Chondrocyte (in vitro differentiated cells): ENCODE results near the gene UBE2L5. TPM values are rescaled to one million over a fixed set of nuclear protein-coding genes. Genes with fewer than 3 reads are reported as not detected.

Experiments used
- DNase-seq: peaks from one replicate; pipeline ENCODE4 v3.0.0; 2021; ENCODE audit warnings: mixed read lengths, low spot score
- H3K27ac Mint-ChIP-seq: one replicate; pipeline ENCODE4 v1.8.0; 2021; ENCODE audit warnings: mild to moderate bottlenecking, moderate library complexity, mixed read lengths; ENCODE audit not compliant: unreplicated experiment
- H3K27me3 Mint-ChIP-seq: 2 replicates; pipeline ENCODE4 v1.8.0; 2021; ENCODE audit warnings: low read depth, mixed read lengths
- H3K36me3 Mint-ChIP-seq: 2 replicates; pipeline ENCODE4 v1.8.0; 2021; ENCODE audit warnings: low read depth, mixed read lengths
- H3K4me1 Mint-ChIP-seq: 2 replicates; pipeline ENCODE4 v1.8.0; 2021; ENCODE audit warnings: low read depth, mild to moderate bottlenecking, mixed read lengths
- H3K4me3 Mint-ChIP-seq: one replicate; pipeline ENCODE4 v1.8.0; 2021; ENCODE audit warnings: mild to moderate bottlenecking, moderate library complexity, mixed read lengths; ENCODE audit not compliant: unreplicated experiment
- H3K9me3 Mint-ChIP-seq: 2 replicates; pipeline ENCODE4 v1.8.0; 2021; ENCODE audit warnings: low read depth, mixed read lengths
- total RNA-seq: library from RNA; stranded (reverse); gene quantifications from 3 replicates; pipeline ENCODE4 v1.2.1, GENCODE V29; 2021
- TF ChIP-seq, protein P1 (sequence below): fragments of 200-600 bp; sonication (generic); IDR thresholded peaks from 2 replicates; pipeline ENCODE4 v1.5.0; 2021; ENCODE audit warnings: antibody characterized with exemption, mild to moderate bottlenecking, moderate library complexity

Gene UBE2L5
- total RNA-seq, 1 donor from 2014 or later, result not detected

GRCh38 chr13:30466358-30466714 is 44.0 kb downstream of the UBE2L5 start:
- no peaks in the 10 kb centered on the region for H3K27me3 Mint-ChIP-seq
- peaks cover 39% of the 10 kb centered on the region for H3K4me1 Mint-ChIP-seq
- no peaks in the 10 kb centered on the region for H3K9me3 Mint-ChIP-seq
- no peak for DNase-seq
- peak overlapping the region; percentile 95 for H3K27ac Mint-ChIP-seq
- TF ChIP-seq, protein P1, sequence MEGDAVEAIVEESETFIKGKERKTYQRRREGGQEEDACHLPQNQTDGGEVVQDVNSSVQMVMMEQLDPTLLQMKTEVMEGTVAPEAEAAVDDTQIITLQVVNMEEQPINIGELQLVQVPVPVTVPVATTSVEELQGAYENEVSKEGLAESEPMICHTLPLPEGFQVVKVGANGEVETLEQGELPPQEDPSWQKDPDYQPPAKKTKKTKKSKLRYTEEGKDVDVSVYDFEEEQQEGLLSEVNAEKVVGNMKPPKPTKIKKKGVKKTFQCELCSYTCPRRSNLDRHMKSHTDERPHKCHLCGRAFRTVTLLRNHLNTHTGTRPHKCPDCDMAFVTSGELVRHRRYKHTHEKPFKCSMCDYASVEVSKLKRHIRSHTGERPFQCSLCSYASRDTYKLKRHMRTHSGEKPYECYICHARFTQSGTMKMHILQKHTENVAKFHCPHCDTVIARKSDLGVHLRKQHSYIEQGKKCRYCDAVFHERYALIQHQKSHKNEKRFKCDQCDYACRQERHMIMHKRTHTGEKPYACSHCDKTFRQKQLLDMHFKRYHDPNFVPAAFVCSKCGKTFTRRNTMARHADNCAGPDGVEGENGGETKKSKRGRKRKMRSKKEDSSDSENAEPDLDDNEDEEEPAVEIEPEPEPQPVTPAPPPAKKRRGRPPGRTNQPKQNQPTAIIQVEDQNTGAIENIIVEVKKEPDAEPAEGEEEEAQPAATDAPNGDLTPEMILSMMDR, result no peak
- peaks cover 9% of the 10 kb centered on the region for H3K36me3 Mint-ChIP-seq
- H3K4me3 Mint-ChIP-seq, result peak overlapping the region; percentile 76

- Mint-ChIP-seq H3K4me1 (peaks cover 36% of the 10 kb centered on the region), H3K27ac (no peak overlapping the region), H3K4me3 (no peak overlapping the region), H3K9me3 (no peaks in the 10 kb centered on the region), H3K27me3 (no peaks in the 10 kb centered on the region), H3K36me3 (peaks cover 7% of the 10 kb centered on the region)
- TF ChIP-seq, protein P1, result no peak
- no peak for DNase-seq
These were observed 44.6 kb downstream of the UBE2L5 start for GRCh38 chr13:30466841-30467252.

- H3K4me3 Mint-ChIP-seq, result no peak overlapping the region
- H3K27ac Mint-ChIP-seq, result no peak overlapping the region
These were observed 51.4 kb downstream of the UBE2L5 start for GRCh38 chr13:30473675-30474074.

DNA sequence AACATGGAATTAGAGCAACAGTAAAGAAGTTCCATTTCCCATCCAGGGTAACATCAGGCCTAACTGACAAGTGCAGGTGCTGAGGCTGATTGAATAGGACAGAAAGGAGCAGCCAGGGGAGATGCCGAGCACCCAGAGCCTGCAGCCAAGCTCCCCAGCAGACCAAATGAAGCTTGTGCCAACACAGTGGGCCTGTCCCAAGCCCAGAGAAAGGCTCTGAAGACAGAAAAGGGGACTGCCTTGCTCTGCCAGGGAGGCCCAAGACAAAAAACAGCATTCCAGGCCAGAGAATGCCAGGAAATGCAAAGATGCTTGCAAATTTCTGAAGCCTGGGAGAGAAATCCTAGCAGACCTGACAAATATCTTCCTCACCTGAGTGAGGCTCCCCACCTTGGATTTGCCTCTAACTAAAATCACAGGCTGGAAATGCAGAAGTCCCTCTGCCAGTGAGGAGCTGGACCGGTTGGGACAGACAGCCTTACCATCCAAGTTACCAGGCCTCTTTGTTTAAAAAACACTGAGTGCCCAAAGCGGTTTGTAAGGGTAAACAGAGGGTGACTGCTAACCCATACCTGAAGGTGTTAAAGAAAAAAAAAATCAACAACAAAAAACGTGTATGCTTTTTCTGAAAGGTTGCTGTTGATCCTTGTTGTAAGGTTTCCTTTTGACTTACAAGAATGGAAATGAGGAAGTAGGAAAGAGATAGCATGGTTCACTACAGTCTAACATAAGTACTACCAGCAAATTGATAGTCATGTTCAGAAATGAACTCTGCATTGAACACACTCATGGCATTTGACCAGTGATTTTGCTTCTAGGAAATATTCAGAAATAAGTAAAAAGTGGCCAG is 55.3 kb downstream of the UBE2L5 start:
- TF ChIP-seq, protein P1, result no peak
- Mint-ChIP-seq H3K36me3 (no peaks in the 10 kb centered on the region), H3K27ac (no peak overlapping the region), H3K4me3 (no peak overlapping the region), H3K4me1 (no peaks in the 10 kb centered on the region), H3K27me3 (no peaks in the 10 kb centered on the region), H3K9me3 (no peaks in the 10 kb centered on the region)
- peak; percentile 39 for DNase-seq

More at GRCh38 chr13:30473675-30474074, 51.4 kb downstream of the UBE2L5 start:
- Mint-ChIP-seq H3K9me3 (no peaks in the 10 kb centered on the region), H3K4me1 (no peaks in the 10 kb centered on the region), H3K27me3 (no peaks in the 10 kb centered on the region), H3K36me3 (no peaks in the 10 kb centered on the region)
- TF ChIP-seq, protein P1, result no peak
- DNase-seq, result no peak

Other genes starting within 250 kb of the UBE2L5 start
- 35.8 to 36.2 TPM (median 36.0 TPM) in 3 replicates for gene KATNAL1, start 114.9 kb upstream of the UBE2L5 start, total RNA-seq
- gene HMGB1, start 43.4 kb downstream of the UBE2L5 start, total RNA-seq, result 182 to 256 TPM (median 188 TPM) in 3 replicates
- gene USPL1, start 195.4 kb downstream of the UBE2L5 start, total RNA-seq, result 10.6 to 15.3 TPM (median 11.0 TPM) in 3 replicates